Stimulated activated naive B cell treated with anti-CD40 and anti-IgM and Interleukin-4, amounts not matched to agents 10 μg/mL and 1 μg/mL and 100 μg/mL, for 72 hours (primary cell): ENCODE measurements around the gene KLF7.

Experiments used
- ATAC-seq, 2 donors: fragments of 150-1000 bp; cut with Tn5 transposase; replicated peaks; 2 replicates each; pipeline ENCODE4 v1.10.0; 2021; ENCODE audit warnings: moderate library complexity in 1 of 2
- DNase-seq: peaks from one replicate; pipeline ENCODE4 v3.0.0; 2021
- H3K27ac Mint-ChIP-seq: one replicate; pipeline ENCODE4 v1.8.0; 2022; ENCODE audit warnings: mild to moderate bottlenecking, mixed read lengths
- H3K27me3 Mint-ChIP-seq, 2 donors: one replicate each; pipeline ENCODE4 v1.8.0; 2022; ENCODE audit warnings: mixed read lengths in 2 of 2
- H3K36me3 Mint-ChIP-seq, 2 donors: one replicate each; pipeline ENCODE4 v1.8.0; 2022; ENCODE audit warnings: mixed read lengths in 2 of 2, mild to moderate bottlenecking in 1 of 2
- H3K4me1 Mint-ChIP-seq, 2 donors: one replicate each; pipeline ENCODE4 v1.8.0; 2022; ENCODE audit warnings: mixed read lengths in 2 of 2, mild to moderate bottlenecking in 1 of 2
- H3K4me3 Mint-ChIP-seq, 2 donors: one replicate each; pipeline ENCODE4 v1.8.0; 2022; ENCODE audit warnings: mild to moderate bottlenecking in 2 of 2, mixed read lengths in 2 of 2, moderate library complexity in 1 of 2
- H3K9me3 Mint-ChIP-seq, 2 donors: one replicate each; pipeline ENCODE4 v1.8.0; 2022; ENCODE audit warnings: mixed read lengths in 2 of 2, mild to moderate bottlenecking in 1 of 2

The KLF7 gene

GRCh38 chr2:207032490-207032889 lies 133.3 kb downstream of the KLF7 start:
- Mint-ChIP-seq H3K9me3 (peaks cover 8 to 16% of the 10 kb centered on the region in 2 donors), H3K27ac (no peak overlapping the region), H3K36me3 (no peaks in the 10 kb centered on the region), H3K4me3 (no peak overlapping the region), H3K4me1 (no peaks in the 10 kb centered on the region), H3K27me3 (peaks cover 0 to 5% of the 10 kb centered on the region in 2 donors)
- ATAC-seq (no peak), DNase-seq (no peak)
